ENCODE results near the gene ALG14.
"Not testable (repeated sequence)": the region's sequence is repeated elsewhere in the genome, so short reads cannot be mapped to it uniquely, and the experiment has no call there.

The ALG14 gene

DNA sequence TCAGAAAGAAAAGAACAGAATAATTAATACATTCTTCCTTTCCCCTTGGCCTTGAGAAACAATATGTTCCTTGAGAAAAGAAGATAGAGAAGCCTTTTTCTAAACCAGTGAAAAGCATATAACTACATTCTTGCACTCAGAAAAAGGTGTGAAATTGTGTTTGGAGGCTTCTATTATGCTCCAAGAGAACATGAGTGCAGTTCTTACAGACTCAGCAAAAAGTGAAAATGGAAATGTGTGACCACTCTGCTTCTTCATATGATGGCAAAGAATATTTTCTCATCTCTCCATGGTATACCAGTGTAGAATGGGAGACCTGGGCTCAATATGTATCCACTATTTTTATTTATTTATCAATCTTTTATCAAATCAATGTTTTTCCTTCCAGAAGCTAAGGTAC is 43.2 kb downstream of the ALG14 start:
- H3K4me3 ChIP-seq (ENCODE audit: low read length) = no peak overlapping the region
- TF ChIP-seq, protein P1, sequence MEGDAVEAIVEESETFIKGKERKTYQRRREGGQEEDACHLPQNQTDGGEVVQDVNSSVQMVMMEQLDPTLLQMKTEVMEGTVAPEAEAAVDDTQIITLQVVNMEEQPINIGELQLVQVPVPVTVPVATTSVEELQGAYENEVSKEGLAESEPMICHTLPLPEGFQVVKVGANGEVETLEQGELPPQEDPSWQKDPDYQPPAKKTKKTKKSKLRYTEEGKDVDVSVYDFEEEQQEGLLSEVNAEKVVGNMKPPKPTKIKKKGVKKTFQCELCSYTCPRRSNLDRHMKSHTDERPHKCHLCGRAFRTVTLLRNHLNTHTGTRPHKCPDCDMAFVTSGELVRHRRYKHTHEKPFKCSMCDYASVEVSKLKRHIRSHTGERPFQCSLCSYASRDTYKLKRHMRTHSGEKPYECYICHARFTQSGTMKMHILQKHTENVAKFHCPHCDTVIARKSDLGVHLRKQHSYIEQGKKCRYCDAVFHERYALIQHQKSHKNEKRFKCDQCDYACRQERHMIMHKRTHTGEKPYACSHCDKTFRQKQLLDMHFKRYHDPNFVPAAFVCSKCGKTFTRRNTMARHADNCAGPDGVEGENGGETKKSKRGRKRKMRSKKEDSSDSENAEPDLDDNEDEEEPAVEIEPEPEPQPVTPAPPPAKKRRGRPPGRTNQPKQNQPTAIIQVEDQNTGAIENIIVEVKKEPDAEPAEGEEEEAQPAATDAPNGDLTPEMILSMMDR (conservative IDR thresholded peaks at IDR 0.05; ENCODE audit: low read depth, low read length) = no peak
- no peak for DNase-seq (ENCODE audit: low read depth)

DNA sequence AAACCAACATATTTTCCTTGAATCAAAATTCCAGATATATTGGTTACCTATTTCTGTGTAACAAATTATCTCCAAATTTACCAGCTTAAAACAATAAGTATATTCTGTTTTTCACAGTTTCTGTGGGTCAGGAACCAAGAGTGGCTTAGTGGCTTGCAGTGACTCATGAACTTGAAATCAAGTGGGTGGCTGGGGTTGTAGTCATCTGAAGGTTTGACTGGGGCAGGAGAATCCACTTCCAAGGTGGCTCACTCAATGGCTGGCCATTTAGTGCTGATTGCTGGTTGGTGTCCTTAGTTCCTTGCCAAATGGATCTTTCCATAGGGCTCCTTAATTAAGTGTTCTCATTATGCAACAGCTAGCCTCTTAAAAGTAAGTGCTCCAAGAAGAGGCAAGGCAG is 43.8 kb downstream of the ALG14 start:
- H3K4me3 ChIP-seq (ENCODE audit: low read length) = no peak overlapping the region
- TF ChIP-seq, protein P1 (conservative IDR thresholded peaks at IDR 0.05; ENCODE audit: low read depth, low read length) = no peak
- DNase-seq (ENCODE audit: low read depth) = no peak

DNA sequence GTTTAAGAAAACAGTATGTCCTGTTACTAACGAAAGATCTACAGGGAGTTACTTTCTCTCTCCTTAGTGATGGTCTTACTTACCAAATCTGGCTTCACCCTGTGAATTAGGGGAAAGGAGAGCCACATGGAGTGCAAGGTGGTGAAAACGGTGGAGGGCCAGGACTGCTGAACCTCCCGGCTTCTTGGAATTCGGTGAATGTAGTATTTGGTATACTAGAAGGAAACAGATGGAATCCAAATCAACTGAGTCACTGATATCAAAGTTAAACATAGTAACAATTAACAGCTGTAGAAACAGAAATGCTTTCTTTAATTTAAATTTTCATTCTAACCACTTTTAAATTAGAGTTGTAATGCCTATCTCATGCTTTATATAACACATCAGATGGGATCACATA is 45.7 kb downstream of the ALG14 start:
- no peak for DNase-seq (ENCODE audit: low read depth)
- TF ChIP-seq, protein P1 (conservative IDR thresholded peaks at IDR 0.05; ENCODE audit: low read depth, low read length) = no peak
- H3K4me3 ChIP-seq (ENCODE audit: low read length) = no peak overlapping the region

DNA sequence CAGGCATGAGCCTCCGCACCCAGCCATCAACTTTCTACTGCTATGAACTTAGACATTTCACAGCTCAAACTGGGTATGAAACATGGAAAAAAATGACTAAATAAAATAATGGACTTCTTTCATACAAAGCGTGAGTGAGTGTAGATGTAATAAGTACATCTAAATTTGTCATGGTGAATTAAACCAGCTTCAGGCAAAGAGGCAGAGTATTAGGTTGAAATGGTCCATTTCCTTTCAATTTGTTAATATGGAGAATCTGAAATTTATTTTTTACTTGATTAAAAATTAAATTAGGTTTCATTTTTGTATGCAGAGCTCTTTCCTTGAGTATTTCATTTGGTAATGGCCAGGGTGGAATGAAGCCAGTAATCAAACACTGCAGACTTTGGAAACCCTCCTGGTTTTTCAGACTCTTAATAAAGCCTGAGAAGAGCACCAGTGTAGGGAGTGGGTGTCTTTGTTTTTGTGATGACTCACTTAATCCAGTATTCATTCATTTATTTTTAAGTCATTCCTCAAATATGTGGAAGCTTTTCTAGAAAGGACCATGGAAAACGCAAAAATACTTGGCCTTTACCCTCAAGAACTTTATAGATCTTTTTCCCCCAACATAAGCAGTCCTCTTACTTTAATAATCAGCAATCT is 49.2 kb downstream of the ALG14 start:
- H3K4me3 ChIP-seq (ENCODE audit: low read length) = no peak overlapping the region
- peak; percentile 77 for DNase-seq (ENCODE audit: low read depth)

DNA sequence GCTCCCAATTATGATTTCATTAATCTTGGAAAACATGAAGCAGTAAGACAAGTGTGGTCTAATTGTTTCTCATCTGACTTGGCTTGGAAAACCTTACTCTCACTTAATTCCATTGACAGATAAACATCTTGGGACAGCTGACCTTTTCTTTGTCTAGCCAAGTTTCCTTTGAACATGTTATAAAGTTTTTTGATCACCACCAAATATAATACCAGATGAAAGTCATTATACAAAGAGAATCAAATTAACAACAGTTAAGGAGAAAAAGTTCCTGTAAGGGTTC is 50.2 kb downstream of the ALG14 start:
- no peak for DNase-seq (ENCODE audit: low read depth)
- no peak overlapping the region for H3K4me3 ChIP-seq (ENCODE audit: low read length)

More for the DNA sequence above, 49.2 kb downstream of the ALG14 start:
- TF ChIP-seq, protein P1 (conservative IDR thresholded peaks at IDR 0.05; ENCODE audit: low read depth, low read length) = no peak

DNA sequence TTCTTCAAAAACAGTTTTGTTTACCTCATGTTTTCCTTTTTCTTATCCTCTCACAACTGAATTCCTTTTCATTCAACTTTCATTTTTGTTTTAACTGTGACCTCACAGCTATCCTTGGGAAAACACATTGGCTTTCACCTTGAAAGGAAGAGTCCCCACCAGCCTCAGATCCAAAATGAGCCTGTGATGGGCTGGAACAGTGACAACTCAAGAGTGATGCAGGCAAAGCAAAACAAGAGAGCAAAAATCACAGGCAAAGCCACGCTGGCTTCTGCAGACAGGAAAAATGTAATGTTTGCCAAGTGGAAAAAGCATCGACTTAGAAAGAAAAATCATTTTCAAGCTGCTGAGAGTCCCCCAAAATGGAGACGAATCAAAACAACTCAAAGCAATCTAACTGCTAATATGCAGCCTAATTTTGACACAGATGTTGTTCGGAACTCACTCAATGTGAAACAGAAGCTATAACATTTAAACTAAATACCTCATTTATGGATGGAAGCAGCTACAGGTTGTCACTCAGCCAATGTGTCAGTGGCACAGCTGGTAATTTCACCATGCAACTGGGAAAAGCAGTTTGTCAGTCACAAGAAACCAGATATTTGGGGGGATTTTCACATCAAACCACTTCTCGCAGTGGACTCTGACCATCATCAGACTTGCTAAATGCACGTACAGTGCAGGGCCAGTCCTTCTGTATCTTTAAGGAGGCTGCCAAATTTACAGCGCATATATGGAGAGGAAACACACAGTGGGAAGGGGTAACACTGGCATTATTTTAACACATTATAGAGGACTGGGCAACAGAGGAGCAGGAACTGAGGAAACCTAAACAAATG is 50.7 kb downstream of the ALG14 start:
- H3K4me3 ChIP-seq (ENCODE audit: low read length) = no peak overlapping the region
- TF ChIP-seq, protein P1 (conservative IDR thresholded peaks at IDR 0.05; ENCODE audit: low read depth, low read length) = no peak
- DNase-seq (ENCODE audit: low read depth) = no peak

More for the DNA sequence above, 50.2 kb downstream of the ALG14 start:
- TF ChIP-seq, protein P1 (conservative IDR thresholded peaks at IDR 0.05; ENCODE audit: low read depth, low read length) = no peak

DNA sequence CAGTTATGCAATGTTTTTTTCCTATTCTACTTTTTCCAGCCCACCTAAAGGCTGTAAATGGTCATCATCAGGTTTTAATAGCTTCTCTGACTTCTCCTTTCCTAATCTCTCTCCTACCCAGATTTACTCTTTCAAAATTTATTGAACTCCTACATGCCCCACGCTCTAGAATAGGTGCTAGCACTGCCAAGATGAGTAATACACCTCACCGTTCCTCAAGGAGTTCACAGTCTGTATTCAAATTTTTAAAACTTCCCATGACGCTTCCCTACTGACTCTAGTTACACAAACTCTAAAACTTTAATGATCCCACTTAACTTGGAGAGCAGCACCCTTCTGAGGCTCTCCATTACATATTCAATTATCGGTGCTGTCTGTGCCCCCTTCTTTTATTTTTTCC is 51.6 kb downstream of the ALG14 start:
- no peak for DNase-seq (ENCODE audit: low read depth)
- H3K4me3 ChIP-seq (ENCODE audit: low read length) = no peak overlapping the region
- TF ChIP-seq, protein P1 (conservative IDR thresholded peaks at IDR 0.05; ENCODE audit: low read depth, low read length) = no peak

DNA sequence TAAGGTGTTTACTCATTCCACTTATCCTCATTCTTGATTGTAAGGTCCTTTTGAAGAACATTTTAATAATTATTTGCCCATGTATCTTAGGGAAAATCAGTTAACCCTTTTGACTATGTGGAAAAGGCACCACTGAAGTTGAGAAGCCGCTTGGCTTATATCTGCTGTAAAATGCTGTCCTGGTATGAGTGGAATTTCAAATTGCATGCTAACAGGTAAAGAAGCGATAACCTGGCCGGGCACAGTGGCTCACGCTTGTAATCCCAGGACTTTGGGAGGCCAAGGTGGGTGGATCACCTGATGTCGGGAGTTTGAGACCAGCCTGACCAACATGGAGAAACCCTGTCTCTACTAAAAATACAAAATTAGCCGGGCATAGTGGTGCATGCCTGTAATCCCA is 53.3 kb downstream of the ALG14 start:
- not testable (repeated sequence) for H3K4me3 ChIP-seq (ENCODE audit: low read length); DNase-seq (ENCODE audit: low read depth)
